ENCODE data around the gene MICB.
"Not testable (repeated sequence)": the region's sequence is repeated elsewhere in the genome, so short reads cannot be mapped to it uniquely, and the experiment has no call there.

The MICB gene

DNA sequence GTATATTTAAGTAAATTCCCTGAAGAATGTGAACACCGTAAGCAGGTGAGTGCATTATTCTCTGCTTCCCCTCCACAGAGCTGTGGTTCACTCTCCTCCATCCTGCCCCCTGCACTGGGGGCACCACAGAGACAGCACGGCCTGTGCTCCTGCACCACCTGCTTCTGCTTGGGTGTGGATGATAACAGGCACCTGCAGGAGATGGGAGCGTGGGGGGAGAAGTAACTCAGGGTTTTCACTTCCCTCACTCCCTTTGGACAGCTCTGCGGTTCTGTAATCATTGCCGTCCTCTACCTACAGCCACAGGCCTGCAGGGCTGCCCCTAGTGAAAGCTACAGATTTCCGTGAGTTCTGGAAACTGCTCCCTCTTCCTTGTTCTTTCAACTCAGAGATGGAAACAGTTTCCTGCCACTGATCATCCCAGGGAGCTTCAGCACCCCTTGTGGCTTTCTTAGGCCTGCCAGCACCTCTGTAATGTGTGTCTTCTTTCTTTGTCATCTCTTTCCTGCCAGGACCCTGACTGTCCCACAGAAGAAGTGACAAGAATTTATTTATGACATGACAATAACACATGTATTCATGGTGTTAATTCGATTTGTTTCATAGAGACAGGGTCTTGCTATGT, 21.3 kb upstream of the MICB start:
- DNase-seq, result no peak

- no peak for DNase-seq
Observed at GRCh38 chr6:31477521-31477920, 20.4 kb upstream of the MICB start.

GRCh38 chr6:31478186-31478950, 19.6 kb upstream of the MICB start:
- DNase-seq, result no peak

- DNase-seq, result no peak
Observed at GRCh38 chr6:31479151-31479932, 18.6 kb upstream of the MICB start.

GRCh38 chr6:31479933-31480535, 17.9 kb upstream of the MICB start:
- DNase-seq, result no peak

DNA sequence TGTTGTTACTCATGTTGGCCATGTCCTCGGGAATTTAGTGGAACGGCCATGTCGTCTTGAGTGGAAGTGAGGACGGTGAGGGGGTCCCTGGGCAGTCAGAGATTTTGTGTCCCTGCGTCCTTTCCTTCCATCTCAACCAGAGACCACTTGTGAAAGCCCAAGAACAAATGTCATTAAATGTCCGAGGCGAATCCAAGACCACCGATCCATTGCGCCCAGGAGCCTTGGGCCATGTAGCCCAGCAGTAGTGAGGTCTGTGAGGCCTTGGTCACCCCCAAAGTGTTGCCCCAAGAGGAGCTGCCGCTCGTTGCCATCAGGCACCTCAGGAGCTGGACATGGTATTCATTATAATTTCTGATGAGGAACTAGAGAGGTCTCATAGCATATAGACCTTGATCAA, 17.4 kb upstream of the MICB start:
- DNase-seq, result no peak

DNA sequence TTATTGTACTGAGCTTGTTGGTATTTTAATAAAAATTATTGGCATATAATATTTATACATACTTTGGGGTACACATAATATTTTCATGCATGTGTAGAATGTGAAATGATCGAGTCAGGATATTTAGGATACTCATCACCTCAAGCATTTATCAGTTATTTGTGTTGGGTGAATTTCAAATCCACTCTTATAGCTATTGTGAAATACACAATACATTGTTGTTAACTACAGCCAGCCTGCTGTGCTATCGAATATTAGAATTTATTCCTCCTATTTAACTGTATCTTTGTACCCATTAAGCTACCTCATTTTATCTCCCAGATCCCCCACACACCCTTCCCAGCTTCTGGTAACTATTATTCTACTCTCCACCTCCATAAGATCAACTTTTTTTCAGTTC, 14.6 kb upstream of the MICB start:
- DNase-seq, result no peak

GRCh38 chr6:31485055-31485454, 12.9 kb upstream of the MICB start:
- DNase-seq, result no peak

DNA sequence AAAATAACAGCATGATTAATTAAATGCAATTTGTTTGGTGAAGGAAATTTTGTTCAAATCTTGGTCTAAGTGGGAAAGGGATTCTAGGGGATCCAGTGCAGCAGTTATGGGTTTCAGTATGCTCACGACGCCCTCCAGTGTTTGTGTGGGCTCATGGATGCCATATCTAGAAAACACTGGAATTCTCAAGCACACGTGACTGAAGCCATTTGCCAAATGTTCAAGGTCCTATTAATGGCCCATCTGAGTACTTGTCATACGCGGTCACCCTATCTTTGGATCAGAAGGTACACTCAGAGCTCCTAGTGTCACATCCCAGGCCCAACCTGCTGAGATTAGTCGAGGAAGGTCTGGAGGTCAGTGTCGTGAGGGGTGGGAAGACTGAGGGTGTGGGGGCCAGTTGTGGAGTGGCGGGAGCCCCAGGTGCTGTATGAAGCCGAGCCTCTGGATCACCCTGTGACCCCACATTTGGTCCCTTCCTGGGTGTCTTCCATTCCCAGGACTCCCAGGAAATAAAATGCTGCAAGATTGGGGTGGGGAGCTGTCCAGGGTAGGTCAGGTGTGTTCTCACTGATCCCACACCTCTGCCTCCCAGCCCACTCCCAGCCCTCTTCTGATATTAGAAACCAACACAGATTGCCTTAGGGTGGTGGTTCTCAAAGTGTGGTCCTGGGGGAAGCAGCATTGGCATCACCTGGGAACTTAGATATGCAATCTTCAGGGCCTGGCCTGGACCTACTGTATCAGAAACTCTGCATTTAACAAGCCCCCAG, 11.7 kb upstream of the MICB start:
- DNase-seq, result not testable (repeated sequence)

GRCh38 chr6:31487674-31488073, 10.3 kb upstream of the MICB start:
- DNase-seq, result not testable (repeated sequence)

GRCh38 chr6:31489086-31489485, 8.9 kb upstream of the MICB start:
- no peak for DNase-seq

GRCh38 chr6:31490115-31490873, 7.7 kb upstream of the MICB start:
- DNase-seq, result no peak

GRCh38 chr6:31493550-31493874, 4.4 kb upstream of the MICB start:
- not testable (repeated sequence) for DNase-seq

GRCh38 chr6:31493875-31494694, 3.9 kb upstream of the MICB start:
- DNase-seq, result peak; percentile 8

DNA sequence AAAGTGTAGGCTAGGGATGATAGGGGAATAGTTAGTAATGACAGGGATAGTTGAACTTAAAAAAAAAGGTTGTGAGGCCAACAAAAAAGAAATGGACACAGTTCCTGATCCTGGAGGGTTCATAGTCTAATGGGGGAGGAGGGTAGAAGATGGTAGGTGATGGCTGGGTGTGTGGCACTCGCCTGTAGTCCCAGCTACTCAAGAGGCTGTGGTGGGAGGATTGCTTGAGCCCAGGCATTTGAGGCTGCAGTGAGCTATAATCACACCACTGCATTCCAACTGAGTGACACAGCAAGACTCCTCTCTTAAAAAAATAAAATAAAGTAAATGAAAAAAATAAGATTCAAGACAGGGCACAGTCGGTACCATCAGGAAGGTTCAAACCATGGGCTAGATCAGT, 2.4 kb upstream of the MICB start:
- no peak for DNase-seq

DNA sequence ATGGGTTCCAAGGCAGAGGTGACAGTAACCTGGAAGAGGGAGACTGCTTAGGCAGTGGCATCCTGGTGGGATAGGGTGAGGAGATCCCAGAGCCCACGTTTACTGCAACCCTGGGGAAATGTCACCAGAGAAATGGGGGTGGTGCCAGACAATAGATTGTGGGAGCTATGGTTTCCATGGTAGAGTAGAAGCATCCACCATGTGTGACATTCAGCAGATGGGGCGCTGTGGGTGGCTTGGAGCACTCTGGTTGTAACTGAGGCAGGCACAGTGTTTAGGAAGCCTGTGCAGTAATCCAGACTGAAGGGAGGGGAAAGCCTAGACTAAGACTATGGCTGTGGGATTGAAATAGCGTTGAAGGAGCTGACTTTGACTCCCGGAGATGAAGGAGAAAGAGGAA, 1.1 kb upstream of the MICB start:
- DNase-seq, result not testable (repeated sequence)

- no peak for DNase-seq
Observed at GRCh38 chr6:31498748-31499147, 803 bp downstream of the MICB start.

DNA sequence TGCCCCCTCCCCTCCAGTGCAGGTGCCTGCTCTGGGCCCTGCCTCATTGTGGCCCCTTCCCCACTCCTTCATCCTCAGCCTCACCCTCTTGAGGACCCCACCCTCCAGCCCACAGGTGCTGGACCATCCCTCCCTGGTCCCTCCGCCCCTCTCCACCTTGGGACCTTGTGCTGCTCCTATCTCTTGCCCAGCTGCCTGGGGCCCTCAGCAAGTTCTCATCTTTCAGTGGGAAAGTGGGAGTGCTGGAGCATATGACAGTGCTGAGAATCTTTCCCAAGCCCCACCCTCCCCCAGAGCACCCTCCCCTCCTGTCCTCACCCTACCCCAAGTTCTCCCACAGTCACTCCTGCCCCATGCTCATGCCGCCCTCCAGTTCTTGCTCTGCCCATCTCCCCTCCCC, 1.7 kb downstream of the MICB start:
- DNase-seq, result not testable (repeated sequence)

DNA sequence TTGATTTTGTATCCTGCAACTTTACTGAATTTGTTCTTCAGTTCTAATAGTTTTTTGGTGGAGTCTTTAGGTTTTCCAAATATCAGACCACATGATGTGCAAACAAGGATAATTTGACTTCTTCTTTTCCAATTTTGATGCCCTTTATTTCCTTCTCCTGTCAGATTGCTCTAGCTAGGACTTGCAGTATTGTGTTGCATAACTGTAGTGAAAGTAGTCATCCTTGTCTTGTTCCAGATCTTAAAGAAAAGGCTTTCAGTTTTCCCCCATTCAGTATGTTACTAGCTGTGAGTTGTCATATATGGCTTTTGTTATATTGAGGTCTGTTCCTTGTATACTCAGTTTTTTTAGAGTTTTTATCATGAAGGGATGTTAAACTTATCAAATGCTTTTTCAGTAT, 4.6 kb downstream of the MICB start:
- no peak for DNase-seq

DNA sequence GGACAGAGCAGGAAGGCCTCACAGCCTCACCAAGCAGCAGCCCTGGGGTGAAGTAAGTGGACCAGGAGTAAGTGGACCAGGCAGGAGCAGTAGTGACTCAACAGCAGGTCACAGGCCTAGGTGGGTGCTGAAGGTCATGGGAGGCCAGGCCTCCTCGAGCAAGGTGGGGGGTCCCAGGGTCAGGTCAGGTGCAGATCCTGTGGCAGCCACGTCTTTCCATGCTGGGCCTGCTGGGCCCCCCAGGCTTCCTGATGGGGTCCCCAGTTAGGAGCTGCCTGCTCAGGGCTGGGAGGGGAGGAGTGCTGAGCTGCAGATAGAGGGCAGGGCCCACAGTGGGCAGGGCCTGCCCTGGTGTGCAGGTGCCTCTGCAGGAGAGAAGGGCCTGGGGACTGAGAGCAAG, 11.1 kb downstream of the MICB start:
- DNase-seq, result not testable (repeated sequence)

- DNase-seq, result no peak
Observed at GRCh38 chr6:31510007-31510406, 12.1 kb downstream of the MICB start.

All from NCI-H1048 (cell line).